Panc1 (cell line): ENCODE data around the gene SLC8A1. TPM values are rescaled to one million over a fixed set of nuclear protein-coding genes. Genes with fewer than 3 reads are reported as not detected.
A peak's percentile ranks its signal among the peaks of the same experiment; 100 is the strongest.

Source experiments
- ATAC-seq: fragments of 200-7000 bp; cut with Tn5 transposase; 2 replicates; pipeline ENCODE4 v1.9.1; 2020; ENCODE audit warnings: mild to moderate bottlenecking, moderate library complexity
- BruUV-seq: library from RNA; stranded (reverse); fragments of 400-500 nt; replicated peaks from 2 replicates; lab custom pipeline; 2021; lab: Mats Ljungman, UMichigan
- CTCF ChIA-PET: fragments of 300-600 bp; sonication (Branson Sonifier 250); formaldehyde crosslinking; loops from one replicate; lab custom pipeline; 2022; ENCODE audit warnings: antibody characterized with exemption; lab: Charles Lee
- POLR2A ChIA-PET: fragments of 300-600 bp; sonication (Branson Sonifier 250); formaldehyde crosslinking; loops from one replicate; lab custom pipeline; 2022; ENCODE audit warnings: antibody characterized with exemption; lab: Charles Lee
- DNase-seq: peaks from one replicate; pipeline ENCODE4 v3.0.0-alpha.2; 2010; ENCODE audit warnings: low read depth, low spot score
- H3K27ac ChIP-seq: 2 replicates; pipeline ENCODE4 v1.5.1; 2011; ENCODE audit warnings: mild to moderate bottlenecking, low read length, inconsistent platforms
- H3K27me3 ChIP-seq: fragments of 200-500 bp; sonication (Bioruptor generic); 2 replicates; pipeline ENCODE4 v1.6.0; 2014; ENCODE audit warnings: low read length, inconsistent platforms; ENCODE audit not compliant: control insufficient read depth, insufficient read depth
- H3K36me3 ChIP-seq: fragments of 200-500 bp; sonication (Bioruptor generic); 2 replicates; pipeline ENCODE4 v1.5.1; 2014; ENCODE audit warnings: inconsistent platforms, mild to moderate bottlenecking, low read length, moderate library complexity; ENCODE audit not compliant: control insufficient read depth, insufficient read depth
- H3K4me1 ChIP-seq: 2 replicates; pipeline ENCODE4 v1.5.1; 2011; ENCODE audit warnings: inconsistent platforms, mild to moderate bottlenecking, low read length, moderate library complexity; ENCODE audit not compliant: control insufficient read depth, insufficient read depth
- H3K4me3 ChIP-seq, 2 experiments: 2 replicates each; pipeline ENCODE4 v1.5.1; 2011 to 2012; ENCODE audit warnings: low read depth in 2 of 2, low read length in 2 of 2, mild to moderate bottlenecking in 2 of 2, inconsistent platforms in 1 of 2, moderate library complexity in 1 of 2
- H3K9me3 ChIP-seq: fragments of 200-500 bp; sonication (Bioruptor generic); 2 replicates; pipeline ENCODE4 v1.5.1; 2014; ENCODE audit warnings: low read depth, mild to moderate bottlenecking, inconsistent platforms, low read length, moderate library complexity; ENCODE audit not compliant: control insufficient read depth, insufficient read depth
- CTCF ChIP-seq: fragments of 450-650 bp; IDR thresholded peaks from 2 replicates; pipeline ENCODE4 v1.5.1; 2017; ENCODE audit warnings: mild to moderate bottlenecking
- POLR2AphosphoS5 ChIP-seq: IDR thresholded peaks from 2 replicates; pipeline ENCODE4 v1.6.1; 2012; ENCODE audit warnings: mild to moderate bottlenecking, low read depth, low read length, moderate library complexity
- SIN3A ChIP-seq: IDR thresholded peaks from 2 replicates; pipeline ENCODE4 v1.6.1; 2012; ENCODE audit warnings: low read depth, mild to moderate bottlenecking, low read length, moderate library complexity, borderline replicate concordance; ENCODE audit not compliant: insufficient read depth
- TCF7L2 ChIP-seq: IDR thresholded peaks from 2 replicates; pipeline ENCODE4 v1.6.1; 2011; ENCODE audit warnings: mild to moderate bottlenecking, low read depth, low read length, inconsistent platforms
- in situ Hi-C: cut with HindIII; loops from 2 replicates; pipeline ENCODE4 v1.10.0; 2016; ENCODE audit warnings: low sequenced_read_pairs, low pct_unique_long_range_greater_than_20kb
- intact Hi-C: fragments of 100-400 bp; cut with micrococcal nuclease; formaldehyde crosslinking; loops from one replicate; pipeline ENCODE4 v1.10.0; 2022; ENCODE audit not compliant: unreplicated experiment
- total RNA-seq: library from RNA; stranded (reverse); gene quantifications from one replicate; pipeline ENCODE4 v1.2.1, GENCODE V29; 2021; ENCODE audit not compliant: unreplicated experiment
- TF ChIP-seq, protein P1 (sequence below), 2 experiments: IDR thresholded peaks; 2 replicates each; pipeline ENCODE4 v1.6.1; 2011 to 2012; ENCODE audit warnings: low read depth in 2 of 2, control low read depth in 1 of 2, low read length in 1 of 2, mild to moderate bottlenecking in 1 of 2, moderate library complexity in 1 of 2; ENCODE audit not compliant: insufficient read depth in 1 of 2

SLC8A1 gene
- total RNA-seq, 1 experiment from 2014 or later, result 0.59 TPM

GRCh38 chr2:40434731-40435271 is 17.1 kb downstream of the SLC8A1 start:
- Histone ChIP-seq H3K27ac (peak overlapping the region; percentile 77), H3K27me3 (no peaks in the 10 kb centered on the region), H3K4me1 (peaks cover 15% of the 10 kb centered on the region), H3K4me3 (no peak overlapping the region), H3K36me3 (no peaks in the 10 kb centered on the region), H3K9me3 (no peaks in the 10 kb centered on the region)
- POLR2A ChIA-PET, result interaction anchor here (0.7 kb wide), 1 partner anchor 368 kb away, joined by 3 read pairs; no protein-coding TSS in a partner anchor
- ATAC-seq (peak; percentile 98), DNase-seq (peak; percentile 90)
- intact Hi-C loops, result no loop called here
- no TSS peak for BruUV-seq
- CTCF ChIA-PET, result no interaction called here
- in situ Hi-C loops, result no loop called here
- peak; percentile 55; the same call in 1 of the 2 replicates for TF ChIP-seq POLR2AphosphoS5
- no peak for TF ChIP-seq CTCF
- TF ChIP-seq, protein P1, sequence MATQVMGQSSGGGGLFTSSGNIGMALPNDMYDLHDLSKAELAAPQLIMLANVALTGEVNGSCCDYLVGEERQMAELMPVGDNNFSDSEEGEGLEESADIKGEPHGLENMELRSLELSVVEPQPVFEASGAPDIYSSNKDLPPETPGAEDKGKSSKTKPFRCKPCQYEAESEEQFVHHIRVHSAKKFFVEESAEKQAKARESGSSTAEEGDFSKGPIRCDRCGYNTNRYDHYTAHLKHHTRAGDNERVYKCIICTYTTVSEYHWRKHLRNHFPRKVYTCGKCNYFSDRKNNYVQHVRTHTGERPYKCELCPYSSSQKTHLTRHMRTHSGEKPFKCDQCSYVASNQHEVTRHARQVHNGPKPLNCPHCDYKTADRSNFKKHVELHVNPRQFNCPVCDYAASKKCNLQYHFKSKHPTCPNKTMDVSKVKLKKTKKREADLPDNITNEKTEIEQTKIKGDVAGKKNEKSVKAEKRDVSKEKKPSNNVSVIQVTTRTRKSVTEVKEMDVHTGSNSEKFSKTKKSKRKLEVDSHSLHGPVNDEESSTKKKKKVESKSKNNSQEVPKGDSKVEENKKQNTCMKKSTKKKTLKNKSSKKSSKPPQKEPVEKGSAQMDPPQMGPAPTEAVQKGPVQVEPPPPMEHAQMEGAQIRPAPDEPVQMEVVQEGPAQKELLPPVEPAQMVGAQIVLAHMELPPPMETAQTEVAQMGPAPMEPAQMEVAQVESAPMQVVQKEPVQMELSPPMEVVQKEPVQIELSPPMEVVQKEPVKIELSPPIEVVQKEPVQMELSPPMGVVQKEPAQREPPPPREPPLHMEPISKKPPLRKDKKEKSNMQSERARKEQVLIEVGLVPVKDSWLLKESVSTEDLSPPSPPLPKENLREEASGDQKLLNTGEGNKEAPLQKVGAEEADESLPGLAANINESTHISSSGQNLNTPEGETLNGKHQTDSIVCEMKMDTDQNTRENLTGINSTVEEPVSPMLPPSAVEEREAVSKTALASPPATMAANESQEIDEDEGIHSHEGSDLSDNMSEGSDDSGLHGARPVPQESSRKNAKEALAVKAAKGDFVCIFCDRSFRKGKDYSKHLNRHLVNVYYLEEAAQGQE (IDR thresholded peaks at IDR 0.05; ENCODE audit: insufficient read depth in 1 of 2, low read depth in 2 of 2, low read length in 1 of 2), result no peak
- TF ChIP-seq TCF7L2, result peak; percentile 43; the same call in 1 of the 2 replicates
- no peak for TF ChIP-seq SIN3A

- TF ChIP-seq, protein P1 (IDR thresholded peaks at IDR 0.05; ENCODE audit: insufficient read depth in 1 of 2, low read depth in 2 of 2, low read length in 1 of 2), result no peak
- Histone ChIP-seq H3K9me3 (no peaks in the 10 kb centered on the region), H3K36me3 (no peaks in the 10 kb centered on the region), H3K4me3 (no peak overlapping the region), H3K27ac (peak overlapping the region; percentile 77), H3K4me1 (peaks cover 15% of the 10 kb centered on the region), H3K27me3 (no peaks in the 10 kb centered on the region)
- in situ Hi-C loops, result no loop called here
- ChIA-PET CTCF (no interaction called here), POLR2A (no interaction called here)
- DNase-seq (no peak), ATAC-seq (no peak)
- no TSS peak for BruUV-seq
- intact Hi-C loops, result no loop called here
Measured at GRCh38 chr2:40433736-40434135, 18.2 kb downstream of the SLC8A1 start.
